Muscle of leg (tissue), 16 donors: ENCODE results near the gene TOR1A. TPM values are rescaled to one million over a fixed set of nuclear protein-coding genes. Genes with fewer than 3 reads are reported as not detected.
A peak's percentile ranks its signal among the peaks of the same experiment; 100 is the strongest.

Experiments
- DNase-seq: peaks from one replicate; pipeline ENCODE4 v3.0.0; 2013
- H3K27ac ChIP-seq: one replicate; pipeline ENCODE4 v1.5.1; 2013; ENCODE audit warnings: mild to moderate bottlenecking, low read length, control low read depth
- H3K27me3 ChIP-seq: one replicate; pipeline ENCODE4 v1.6.1; 2013; ENCODE audit warnings: low read length; ENCODE audit not compliant: control insufficient read depth, insufficient read depth
- H3K36me3 ChIP-seq: one replicate; pipeline ENCODE4 v1.6.1; 2013; ENCODE audit warnings: low read length; ENCODE audit not compliant: control insufficient read depth, insufficient read depth
- H3K4me1 ChIP-seq: one replicate; pipeline ENCODE4 v1.6.1; 2013; ENCODE audit warnings: low read length; ENCODE audit not compliant: control insufficient read depth, insufficient read depth
- H3K4me3 ChIP-seq: one replicate; pipeline ENCODE4 v1.5.1; 2013; ENCODE audit warnings: low read length, control low read depth
- H3K9me3 ChIP-seq: replicated peaks from 2 replicates; pipeline ENCODE4 v1.6.1; 2013; ENCODE audit warnings: low read depth, low read length; ENCODE audit not compliant: control insufficient read depth
- WGBS: methylation state at CpG from one replicate; pipeline ENCODE4 v1.1.5; 2013; ENCODE audit warnings: missing lambda C conversion rate; ENCODE audit not compliant: insufficient coverage; 5-methylcytosine and 5-hydroxymethylcytosine counted together
- long read RNA-seq, 11 donors: transcript quantifications; one replicate each; lab custom pipeline, GENCODE V29; 2026
- polyA plus RNA-seq, 8 donors: library from polyadenylated mRNA; unstranded; fragments of 120-200 nt; gene quantifications; one replicate each; pipeline versions ENCODE4 v1.2.1 to v1.2.3, GENCODE V29; 2013; ENCODE audit warnings: inconsistent platforms in 1 of 8, low replicate concordance in 1 of 8; ENCODE audit not compliant: insufficient read length in 8 of 8, insufficient read depth in 1 of 8
- total RNA-seq: library from RNA; stranded (reverse); fragments of 120-200 nt; gene quantifications from one replicate; pipeline ENCODE4 v1.2.4, GENCODE V29; 2013

TOR1A gene, protein sequence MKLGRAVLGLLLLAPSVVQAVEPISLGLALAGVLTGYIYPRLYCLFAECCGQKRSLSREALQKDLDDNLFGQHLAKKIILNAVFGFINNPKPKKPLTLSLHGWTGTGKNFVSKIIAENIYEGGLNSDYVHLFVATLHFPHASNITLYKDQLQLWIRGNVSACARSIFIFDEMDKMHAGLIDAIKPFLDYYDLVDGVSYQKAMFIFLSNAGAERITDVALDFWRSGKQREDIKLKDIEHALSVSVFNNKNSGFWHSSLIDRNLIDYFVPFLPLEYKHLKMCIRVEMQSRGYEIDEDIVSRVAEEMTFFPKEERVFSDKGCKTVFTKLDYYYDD
- total RNA-seq (14.9 TPM), polyA plus RNA-seq (10 to 100 TPM; 22.2 to 31.8 (median 24.4) TPM)
- long read RNA-seq, donor 1, transcript TOR1A-201 (5 exons, 2,076 nt), result major isoform, 6 of 7 reads
- long read RNA-seq, donor 1, partial matches to known transcripts, result 0 of 7 reads
- long read RNA-seq, donor 1, other reads (novel, unspliced or antisense), result 0 of 7 reads
- long read RNA-seq, donor 2, partial matches to known transcripts, result 0 of 1 reads
- long read RNA-seq, donor 2, other reads (novel, unspliced or antisense), result 0 of 1 reads
- long read RNA-seq, donor 3, transcript TOR1A-201 (5 exons, 2,076 nt), result major isoform, 12 of 12 reads
- long read RNA-seq, donor 3, partial matches to known transcripts, result 0 of 12 reads
- long read RNA-seq, donor 3, other reads (novel, unspliced or antisense), result 0 of 12 reads
- long read RNA-seq, donor 4, partial matches to known transcripts, result 0 of 4 reads
- long read RNA-seq, donor 4, other reads (novel, unspliced or antisense), result 0 of 4 reads
- long read RNA-seq, donor 5, transcript TOR1A-201 (5 exons, 2,076 nt), result major isoform, 18 of 20 reads
- long read RNA-seq, donor 5, partial matches to known transcripts, result 0 of 20 reads
- long read RNA-seq, donor 5, other reads (novel, unspliced or antisense), result 0 of 20 reads
- long read RNA-seq, donor 6, transcript TOR1A-201 (5 exons, 2,076 nt), result major isoform, 20 of 33 reads
- long read RNA-seq, donor 6, partial matches to known transcripts, result 10 of 33 reads
- long read RNA-seq, donor 6, other reads (novel, unspliced or antisense), result 0 of 33 reads
- long read RNA-seq, donor 7, transcript TOR1A-201 (5 exons, 2,076 nt), result major isoform, 12 of 13 reads
- long read RNA-seq, donor 7, partial matches to known transcripts, result 0 of 13 reads
- long read RNA-seq, donor 7, other reads (novel, unspliced or antisense), result 0 of 13 reads
- long read RNA-seq, donor 8, transcript TOR1A-201 (5 exons, 2,076 nt), result major isoform, 6 of 7 reads
- long read RNA-seq, donor 8, partial matches to known transcripts, result 0 of 7 reads
- long read RNA-seq, donor 8, other reads (novel, unspliced or antisense), result 0 of 7 reads
- long read RNA-seq, donor 9, transcript TOR1A-201 (5 exons, 2,076 nt), result major isoform, 8 of 10 reads
- long read RNA-seq, donor 9, partial matches to known transcripts, result 0 of 10 reads
- long read RNA-seq, donor 9, other reads (novel, unspliced or antisense), result 0 of 10 reads
- long read RNA-seq, donor 10, transcript TOR1A-201 (5 exons, 2,076 nt), result major isoform, 20 of 20 reads
- long read RNA-seq, donor 10, partial matches to known transcripts, result 0 of 20 reads
- long read RNA-seq, donor 10, other reads (novel, unspliced or antisense), result 0 of 20 reads
- long read RNA-seq, donor 11, partial matches to known transcripts, result 0 of 6 reads
- long read RNA-seq, donor 11, other reads (novel, unspliced or antisense), result 0 of 6 reads

DNA sequence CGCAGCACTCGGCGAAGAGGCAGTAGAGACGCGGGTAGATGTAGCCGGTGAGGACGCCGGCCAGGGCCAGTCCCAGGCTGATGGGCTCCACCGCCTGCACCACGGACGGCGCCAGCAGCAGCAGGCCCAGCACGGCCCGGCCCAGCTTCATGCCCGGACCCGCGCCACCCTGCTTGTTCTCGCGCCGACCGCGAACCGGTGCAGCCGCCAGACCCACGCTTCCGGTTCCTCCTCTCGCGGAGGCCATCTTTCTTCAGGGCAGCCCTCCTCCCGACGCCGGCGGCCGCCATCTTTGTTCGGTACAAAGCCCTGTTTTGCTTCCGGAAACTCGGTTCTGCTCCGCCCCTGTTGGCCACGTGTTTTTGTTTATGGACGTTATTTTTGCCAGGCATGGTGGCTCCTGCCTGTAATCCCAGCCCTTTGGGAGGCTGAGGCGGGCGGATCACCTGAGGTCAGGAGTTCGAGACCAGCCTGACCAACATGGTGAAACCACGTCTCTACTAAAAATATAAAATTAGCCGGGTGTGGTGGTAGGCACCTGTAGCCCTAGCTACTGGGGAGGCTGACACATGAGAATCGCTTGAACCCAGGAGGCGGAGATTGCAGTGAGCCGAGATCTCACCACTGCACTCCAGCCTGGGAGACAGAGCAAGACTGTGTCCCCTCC lies at the start of gene TOR1A:
TOR1A (minus strand) TSS at position 202 of the 667 bp plus-strand sequence; CDS start at position 151, 51 bp downstream.
- DNase-seq, result peak; percentile 97
- Histone ChIP-seq H3K27ac (no peak within 1 kb of the TSS), H3K27me3 (no peaks in the 10 kb centered on the region), H3K4me3 (peak within 1 kb of the TSS; percentile 70), H3K9me3 (no peaks in the 10 kb centered on the region), H3K4me1 (peaks cover 7% of the 10 kb centered on the region), H3K36me3 (peaks cover 46% of the 10 kb centered on the region)
- WGBS, result under 1% methylated on average over 39 of the region's 47 CpGs

DNA sequence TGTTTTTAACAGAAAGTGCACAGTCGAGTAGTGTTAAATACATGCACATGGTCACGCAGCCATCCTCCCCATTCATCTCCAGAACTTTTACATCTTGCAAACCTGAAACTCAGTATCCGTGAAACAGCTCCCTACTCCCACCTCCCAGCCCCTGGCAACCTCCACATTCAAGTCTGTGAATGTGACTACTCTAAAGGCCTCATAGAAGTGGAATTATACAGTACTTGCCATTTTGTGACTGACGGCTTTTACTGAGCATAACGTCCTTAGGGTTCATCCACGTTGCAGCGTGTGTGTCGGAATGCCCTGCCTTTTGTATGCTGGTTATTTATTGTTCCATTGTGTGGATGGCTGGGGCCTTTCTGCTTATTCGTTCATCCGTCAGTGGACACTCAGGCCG lies 47.1 kb upstream of the TOR1A start:
- Histone ChIP-seq H3K27me3 (no peaks in the 10 kb centered on the region), H3K36me3 (peaks cover 47% of the 10 kb centered on the region), H3K27ac (no peak overlapping the region), H3K4me1 (peaks cover 12% of the 10 kb centered on the region), H3K4me3 (no peak overlapping the region), H3K9me3 (no peaks in the 10 kb centered on the region)
- 91% methylated on average over 6 of the region's 11 CpGs for WGBS
- no peak for DNase-seq

DNA sequence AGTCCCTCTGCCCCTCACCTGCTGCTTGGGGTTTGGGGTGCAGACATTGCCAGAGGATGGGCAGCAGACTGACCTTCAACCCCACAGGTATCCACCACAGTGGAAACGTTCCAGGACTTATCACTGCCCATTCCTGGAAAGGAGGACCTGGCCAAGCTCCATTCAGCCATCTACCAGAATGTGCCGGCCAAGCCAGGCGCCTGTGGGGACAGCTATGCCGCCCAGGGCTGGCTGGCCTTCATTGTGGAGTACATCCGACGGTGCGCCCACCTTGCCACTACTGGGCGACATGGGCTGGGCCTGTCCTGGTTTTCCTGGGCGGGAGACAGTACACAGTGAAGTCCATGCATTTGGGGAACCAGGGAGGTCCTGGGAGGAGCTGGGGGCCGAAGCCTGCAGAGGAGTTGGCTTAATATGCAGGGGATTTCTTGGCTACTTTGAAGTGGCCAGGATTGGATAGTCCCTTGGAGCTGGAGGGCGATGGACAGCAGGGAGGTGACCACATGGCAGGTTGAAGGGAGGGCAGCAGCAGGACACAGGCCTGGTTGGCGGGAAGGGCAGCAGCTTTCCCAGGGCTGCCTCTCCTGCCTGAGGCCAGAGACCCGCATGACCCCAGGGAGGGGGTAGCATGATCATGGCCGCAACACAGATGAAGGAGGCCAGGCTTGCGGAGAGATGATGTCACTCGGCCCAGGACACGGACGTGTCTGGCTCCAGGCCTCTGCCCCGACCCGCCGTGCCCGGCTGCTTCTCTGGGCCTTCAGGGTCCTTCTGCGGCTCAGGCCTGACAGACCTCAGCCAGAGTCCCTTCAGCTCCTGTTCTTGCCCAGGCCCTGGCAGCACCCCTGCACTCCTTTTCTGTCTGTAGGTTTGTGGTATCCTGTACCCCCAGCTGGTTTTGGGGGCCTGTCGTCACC lies 45.9 kb upstream of the TOR1A start:
- H3K27ac ChIP-seq, result no peak overlapping the region
- H3K4me3 ChIP-seq, result no peak overlapping the region
- peaks cover 12% of the 10 kb centered on the region for H3K4me1 ChIP-seq
- 90% methylated on average over 24 of the region's 24 CpGs for WGBS
- H3K36me3 ChIP-seq, result peaks cover 44% of the 10 kb centered on the region
- no peaks in the 10 kb centered on the region for H3K9me3 ChIP-seq
- DNase-seq, result no peak
- no peaks in the 10 kb centered on the region for H3K27me3 ChIP-seq

DNA sequence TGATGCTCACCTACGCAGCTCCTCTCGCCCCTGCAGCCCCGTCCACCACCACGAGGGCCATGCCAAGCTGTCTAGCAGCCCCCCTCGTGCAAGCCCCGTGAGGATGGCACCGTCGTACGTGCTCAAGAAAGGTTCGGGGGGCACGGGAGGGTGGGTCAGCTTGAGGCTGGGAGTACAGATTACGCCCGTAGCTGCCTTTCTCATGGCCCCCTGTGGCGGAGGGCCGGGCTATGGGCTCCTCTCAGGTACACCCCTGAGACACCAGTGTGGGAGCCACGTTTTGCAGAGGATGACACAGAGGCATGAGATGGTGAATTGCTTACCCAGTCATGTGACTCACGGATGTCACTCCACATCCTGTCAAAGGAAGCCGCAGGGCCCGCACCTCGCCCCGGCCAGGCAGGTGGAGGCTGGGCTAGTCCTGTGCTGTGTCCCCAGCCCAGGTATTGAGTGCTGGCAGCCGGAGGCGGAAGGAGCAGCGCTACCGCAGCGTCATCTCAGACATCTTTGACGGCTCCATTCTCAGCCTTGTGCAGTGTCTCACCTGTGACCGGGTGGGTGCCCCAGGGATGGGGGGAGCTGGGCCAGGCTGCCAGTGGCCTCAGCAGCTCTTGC lies 45.0 kb upstream of the TOR1A start:
- Histone ChIP-seq H3K36me3 (peaks cover 37% of the 10 kb centered on the region), H3K27me3 (no peaks in the 10 kb centered on the region), H3K4me1 (peaks cover 9% of the 10 kb centered on the region), H3K9me3 (no peaks in the 10 kb centered on the region), H3K27ac (no peak overlapping the region), H3K4me3 (no peak overlapping the region)
- DNase-seq, result no peak
- 89% methylated on average over 28 of the region's 28 CpGs for WGBS

DNA sequence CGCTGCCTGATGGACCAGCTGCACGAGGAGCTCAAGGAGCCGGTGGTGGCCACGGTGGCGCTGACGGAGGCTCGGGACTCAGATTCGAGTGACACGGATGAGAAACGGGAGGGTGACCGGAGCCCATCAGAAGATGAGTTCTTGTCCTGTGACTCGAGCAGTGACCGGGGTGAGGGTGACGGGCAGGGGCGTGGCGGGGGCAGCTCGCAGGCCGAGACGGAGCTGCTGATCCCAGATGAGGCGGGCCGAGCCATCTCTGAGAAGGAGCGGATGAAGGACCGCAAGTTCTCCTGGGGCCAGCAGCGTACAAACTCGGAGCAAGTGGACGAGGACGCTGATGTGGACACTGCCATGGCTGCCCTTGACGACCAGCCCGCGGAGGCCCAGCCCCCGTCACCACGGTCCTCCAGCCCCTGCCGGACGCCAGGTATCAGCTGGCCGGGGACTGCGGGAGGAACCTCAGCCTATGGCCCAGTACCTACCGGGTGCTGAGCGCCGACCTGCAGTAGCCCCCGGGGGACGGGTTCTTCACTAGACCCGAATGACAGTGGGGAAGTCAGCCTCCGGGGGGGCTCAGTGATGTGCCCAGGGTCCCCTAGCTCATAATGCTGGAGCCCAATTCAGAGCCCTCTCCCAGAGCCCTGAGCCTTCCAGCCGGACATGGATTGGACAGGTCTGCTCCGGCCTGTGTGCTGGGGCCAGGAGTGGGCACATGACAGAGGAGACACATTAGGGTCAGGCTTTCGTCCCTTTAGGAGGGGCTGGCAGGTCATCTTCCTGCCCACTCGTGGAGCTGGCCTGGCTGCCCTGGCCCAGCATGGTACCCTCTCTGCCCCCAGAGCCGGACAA lies 44.3 kb upstream of the TOR1A start:
- WGBS, result 87% methylated on average over 48 of the region's 48 CpGs

DNA sequence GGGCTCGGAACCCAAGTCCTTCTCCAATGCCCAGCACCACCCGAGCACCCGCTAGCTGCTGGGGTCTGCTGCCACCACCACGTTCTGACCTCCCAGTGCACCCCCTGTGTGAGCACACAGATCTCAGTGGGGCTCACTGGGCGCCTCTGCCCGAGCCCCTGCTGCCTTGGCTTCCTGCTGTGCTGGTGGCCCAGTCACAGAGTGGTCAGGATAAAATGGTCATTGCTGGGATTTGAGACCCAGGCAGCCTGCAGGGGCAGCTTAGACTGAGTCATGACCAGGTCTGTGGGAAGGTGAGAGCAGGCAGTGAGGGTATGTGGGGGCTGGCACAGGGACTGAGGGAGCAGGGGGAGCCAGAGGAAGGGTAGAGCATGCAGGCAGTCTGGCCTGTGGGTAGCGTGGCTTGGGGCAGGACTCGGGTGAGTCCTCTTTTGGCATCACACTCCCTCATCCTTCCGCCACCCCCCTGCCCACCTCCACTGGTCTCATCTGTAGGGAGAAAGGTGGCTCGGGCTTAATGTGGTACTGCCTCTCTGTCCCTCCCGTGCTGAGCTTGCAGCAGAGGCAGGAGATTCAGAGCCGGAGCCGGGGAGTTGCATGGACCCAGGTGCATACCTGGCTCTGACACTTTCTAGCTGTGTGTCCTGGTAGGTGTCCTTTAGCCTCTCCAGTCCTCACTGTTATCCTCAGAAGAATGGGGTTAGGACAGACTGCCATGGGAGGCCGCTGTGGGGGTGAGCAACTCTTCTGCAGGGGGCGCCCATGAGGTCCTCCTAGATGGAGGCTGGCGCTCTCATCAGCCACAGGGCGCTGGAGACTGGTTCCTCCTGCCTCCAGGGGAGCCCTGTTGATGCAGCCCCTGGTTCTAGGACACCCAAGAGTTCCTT lies 43.4 kb upstream of the TOR1A start:
- Histone ChIP-seq H3K4me1 (peaks cover 7% of the 10 kb centered on the region), H3K27me3 (no peaks in the 10 kb centered on the region), H3K27ac (no peak overlapping the region), H3K36me3 (peaks cover 45% of the 10 kb centered on the region), H3K4me3 (no peak overlapping the region), H3K9me3 (no peaks in the 10 kb centered on the region)
- WGBS, result 73% methylated on average over 12 of the region's 17 CpGs
- DNase-seq, result no peak

More for the DNA sequence above, 44.3 kb upstream of the TOR1A start:
- DNase-seq, result no peak
- Histone ChIP-seq H3K4me1 (peaks cover 7% of the 10 kb centered on the region), H3K4me3 (no peak overlapping the region), H3K27ac (no peak overlapping the region), H3K27me3 (no peaks in the 10 kb centered on the region), H3K36me3 (peaks cover 39% of the 10 kb centered on the region), H3K9me3 (no peaks in the 10 kb centered on the region)
